Endothelial cell of umbilical vein (primary cell): Measurements from ENCODE around the gene MYO6.

Experiments
- POLR2A ChIP-seq: IDR thresholded peaks from 2 replicates; pipeline ENCODE4 v1.6.1; 2012; ENCODE audit warnings: low read depth, mild to moderate bottlenecking, control low read depth, low read length
- POLR2AphosphoS5 ChIP-seq: IDR thresholded peaks from 2 replicates; pipeline ENCODE4 v1.6.1; 2012; ENCODE audit warnings: low read depth, mild to moderate bottlenecking, control low read depth, low read length, moderate library complexity; ENCODE audit not compliant: insufficient read depth
- TF ChIP-seq, protein P1 (sequence below), 2 donors: IDR thresholded peaks; 1 replicate in 1 of 2; 2 replicates in 1 of 2; pipeline ENCODE4 v1.5.1; 2011; ENCODE audit warnings: low read length in 2 of 2, mild to moderate bottlenecking in 2 of 2, moderate library complexity in 2 of 2, control low read depth in 1 of 2, inconsistent platforms in 1 of 2, low read depth in 1 of 2; ENCODE audit not compliant: insufficient read depth in 1 of 2; ENCODE audit errors: extremely low read depth in 1 of 2

DNA sequence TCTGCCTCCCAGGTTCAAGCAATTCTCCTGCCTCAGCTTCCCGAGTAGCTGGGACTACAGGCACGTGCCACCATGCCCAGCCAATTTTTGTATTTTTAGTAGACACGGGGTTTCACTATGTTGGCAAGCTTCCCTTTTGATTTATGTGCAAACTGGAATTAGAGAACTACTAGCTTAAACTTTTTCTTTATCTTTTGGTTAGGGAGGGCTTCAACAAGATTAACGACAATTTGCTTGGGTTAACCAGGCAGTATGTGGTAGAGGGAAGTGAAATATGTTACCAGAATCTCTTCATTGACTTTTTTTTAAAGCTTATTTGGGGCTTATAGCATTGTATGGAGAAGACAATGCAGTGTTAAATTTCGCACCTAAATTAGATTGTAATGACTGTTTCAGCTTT, 9.0 kb downstream of the MYO6 start:
- no peak for TF ChIP-seq POLR2A
- TF ChIP-seq, protein P1, sequence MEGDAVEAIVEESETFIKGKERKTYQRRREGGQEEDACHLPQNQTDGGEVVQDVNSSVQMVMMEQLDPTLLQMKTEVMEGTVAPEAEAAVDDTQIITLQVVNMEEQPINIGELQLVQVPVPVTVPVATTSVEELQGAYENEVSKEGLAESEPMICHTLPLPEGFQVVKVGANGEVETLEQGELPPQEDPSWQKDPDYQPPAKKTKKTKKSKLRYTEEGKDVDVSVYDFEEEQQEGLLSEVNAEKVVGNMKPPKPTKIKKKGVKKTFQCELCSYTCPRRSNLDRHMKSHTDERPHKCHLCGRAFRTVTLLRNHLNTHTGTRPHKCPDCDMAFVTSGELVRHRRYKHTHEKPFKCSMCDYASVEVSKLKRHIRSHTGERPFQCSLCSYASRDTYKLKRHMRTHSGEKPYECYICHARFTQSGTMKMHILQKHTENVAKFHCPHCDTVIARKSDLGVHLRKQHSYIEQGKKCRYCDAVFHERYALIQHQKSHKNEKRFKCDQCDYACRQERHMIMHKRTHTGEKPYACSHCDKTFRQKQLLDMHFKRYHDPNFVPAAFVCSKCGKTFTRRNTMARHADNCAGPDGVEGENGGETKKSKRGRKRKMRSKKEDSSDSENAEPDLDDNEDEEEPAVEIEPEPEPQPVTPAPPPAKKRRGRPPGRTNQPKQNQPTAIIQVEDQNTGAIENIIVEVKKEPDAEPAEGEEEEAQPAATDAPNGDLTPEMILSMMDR (IDR thresholded peaks at IDR 0.05; ENCODE audit: extremely low read depth in 1 of 2, insufficient read depth in 1 of 2, low read depth in 1 of 2, low read length in 2 of 2): no peak
- TF ChIP-seq POLR2AphosphoS5: no peak
